GM20431 (cell line): ENCODE results near the gene JUN.

ENCODE experiments used
- in situ Hi-C: fragments of 300-500 bp; cut with MseI, MboI; formaldehyde crosslinking; loops from one replicate; pipeline ENCODE4 v1.15.0; 2020; ENCODE audit warnings: low sequenced_read_pairs; ENCODE audit not compliant: unreplicated experiment

Gene JUN

DNA sequence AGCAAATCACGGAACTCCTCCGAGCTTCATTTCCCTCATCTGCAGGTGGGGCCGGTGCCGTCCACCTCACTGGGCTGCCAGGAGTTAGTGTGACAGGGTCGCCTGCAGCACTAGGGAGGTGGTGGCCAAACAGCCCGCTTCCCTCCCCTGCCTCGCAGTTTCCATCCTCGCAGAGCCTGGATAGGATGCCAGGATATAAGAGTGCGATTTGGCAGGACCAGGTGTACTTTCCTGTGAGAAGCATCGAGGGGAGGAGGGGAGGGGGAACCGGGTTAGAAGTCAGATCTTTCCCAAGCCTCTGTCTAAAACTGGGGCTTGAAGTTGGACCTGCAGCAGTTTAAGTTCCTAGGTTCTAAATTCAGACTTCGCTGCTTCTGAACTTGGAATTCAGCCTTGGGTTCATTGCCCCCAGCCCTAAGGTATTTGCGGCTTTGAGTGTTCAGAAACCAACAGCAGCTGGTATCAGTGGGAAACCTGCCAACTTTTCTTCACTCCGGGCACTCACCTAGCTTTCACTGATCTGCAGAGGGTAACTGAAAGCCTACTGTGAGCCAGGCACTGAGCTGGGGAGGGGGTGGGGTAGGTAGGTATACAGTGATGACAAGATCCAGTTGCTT is 1.7 kb upstream of the JUN start:
- in situ Hi-C loops = loop anchor here (25.0 kb wide), 2 partner anchors 227 to 502 kb away; partner anchors contain the start of gene FGGY

DNA sequence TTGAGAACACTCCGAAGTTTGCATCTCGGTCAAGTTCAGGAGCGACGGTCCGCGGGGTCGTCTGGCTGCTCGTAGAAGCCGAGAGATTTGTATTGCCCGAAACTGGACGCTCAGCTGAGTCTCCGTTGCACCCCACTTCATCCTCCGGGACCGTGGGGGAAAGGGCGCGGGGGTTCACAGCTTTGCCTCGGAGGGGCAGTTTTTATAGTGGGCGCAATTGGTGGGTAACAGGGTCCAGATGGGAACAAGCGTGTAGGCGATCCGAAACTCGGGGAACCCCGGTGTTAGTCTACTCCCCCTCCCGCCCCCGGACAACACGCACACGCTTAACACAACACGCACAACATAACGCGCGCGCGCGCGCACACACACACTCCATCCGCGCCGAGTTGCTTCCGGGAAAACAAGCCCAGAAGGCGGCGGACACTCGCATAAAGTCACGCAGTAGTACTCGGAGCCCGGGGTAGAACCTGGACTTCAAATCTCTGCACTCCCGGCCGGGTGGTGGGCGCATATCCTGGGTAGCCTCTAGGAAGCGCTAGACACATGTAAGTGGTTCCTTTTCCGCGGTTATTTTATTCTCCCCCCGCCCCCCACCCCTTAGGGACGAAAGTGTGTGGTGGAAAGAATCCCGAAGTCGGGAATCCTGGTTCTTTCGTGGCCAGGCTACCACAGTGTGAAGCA is 1.1 kb upstream of the JUN start:
- in situ Hi-C loops = loop anchor here (25.0 kb wide), 2 partner anchors 227 to 502 kb away; partner anchors contain the start of gene FGGY

GRCh38 chr1:58783090-58783992 is 506 bp downstream of the JUN start:
- in situ Hi-C loops = loop anchor here (25.0 kb wide), 2 partner anchors 229 to 504 kb away; partner anchors contain the start of gene FGGY

DNA sequence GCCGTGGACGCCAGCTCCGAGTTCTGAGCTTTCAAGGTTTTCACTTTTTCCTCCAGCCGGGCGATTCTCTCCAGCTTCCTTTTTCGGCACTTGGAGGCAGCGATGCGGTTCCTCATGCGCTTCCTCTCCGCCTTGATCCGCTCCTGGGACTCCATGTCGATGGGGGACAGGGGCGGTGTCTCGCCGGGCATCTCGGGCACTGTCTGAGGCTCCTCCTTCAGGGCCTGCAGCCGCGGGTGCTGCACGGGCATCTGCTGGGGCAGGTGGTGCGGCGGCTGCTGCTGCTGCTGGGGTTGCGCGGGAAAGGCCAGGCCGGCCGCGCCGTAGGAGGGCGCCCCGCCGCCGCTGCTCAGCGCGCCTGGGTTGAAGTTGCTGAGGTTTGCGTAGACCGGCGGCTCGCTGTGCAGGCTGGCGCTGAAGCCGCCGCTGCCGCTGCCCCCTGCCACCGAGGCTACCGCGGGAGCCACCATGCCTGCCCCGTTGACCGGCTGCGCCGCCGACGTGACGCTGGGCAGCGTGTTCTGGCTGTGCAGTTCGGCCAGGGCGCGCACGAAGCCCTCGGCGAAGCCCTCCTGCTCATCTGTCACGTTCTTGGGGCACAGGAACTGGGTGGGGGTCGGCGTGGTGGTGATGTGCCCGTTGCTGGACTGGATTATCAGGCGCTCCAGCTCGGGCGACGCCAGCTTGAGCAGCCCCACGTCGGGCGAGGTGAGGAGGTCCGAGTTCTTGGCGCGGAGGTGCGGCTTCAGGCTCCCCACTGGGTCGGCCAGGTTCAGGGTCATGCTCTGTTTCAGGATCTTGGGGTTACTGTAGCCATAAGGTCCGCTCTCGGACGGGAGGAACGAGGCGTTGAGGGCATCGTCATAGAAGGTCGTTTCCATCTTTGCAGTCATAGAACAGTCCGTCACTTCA is 1.4 kb downstream of the JUN start:
- in situ Hi-C loops = loop anchor here (25.0 kb wide), 2 partner anchors 230 to 505 kb away; partner anchors contain the start of gene FGGY

GRCh38 chr1:58781541-58782177 is 2.2 kb downstream of the JUN start:
- in situ Hi-C loops = loop anchor here (25.0 kb wide), 2 partner anchors 231 to 506 kb away; partner anchors contain the start of gene FGGY

DNA sequence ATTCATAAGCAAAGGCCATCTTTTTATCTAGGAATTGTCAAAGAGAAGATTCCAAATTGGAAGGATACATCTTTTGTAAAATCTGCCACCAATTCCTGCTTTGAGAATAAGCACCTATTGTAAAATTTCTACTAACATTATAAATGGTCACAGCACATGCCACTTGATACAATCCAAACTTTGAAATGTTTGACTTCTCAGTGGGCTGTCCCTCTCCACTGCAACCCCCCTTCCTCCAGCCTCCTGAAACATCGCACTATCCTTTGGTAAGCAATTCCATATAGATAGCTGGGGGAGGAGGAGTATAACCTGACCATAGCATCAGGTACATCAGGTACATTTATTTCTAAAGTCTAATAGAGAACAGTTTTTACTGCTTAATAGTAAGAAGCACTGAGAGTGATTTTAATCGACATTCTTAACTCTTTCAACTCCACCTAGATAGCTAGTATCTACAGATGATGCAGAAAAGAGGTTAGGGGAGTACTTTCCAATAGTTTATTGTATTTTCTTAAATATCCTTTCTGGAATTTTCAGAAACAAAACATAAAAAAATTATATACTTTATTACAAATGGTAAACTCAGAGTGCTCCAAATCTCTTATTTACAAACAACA is 2.9 kb downstream of the JUN start:
- in situ Hi-C loops = loop anchor here (25.0 kb wide), 2 partner anchors 231 to 506 kb away; partner anchors contain the start of gene FGGY

GRCh38 chr1:58780411-58780810 is 3.4 kb downstream of the JUN start:
- in situ Hi-C loops = loop anchor here (25.0 kb wide), 2 partner anchors 232 to 507 kb away; partner anchors contain the start of gene FGGY

GRCh38 chr1:58779801-58780382 is 4.0 kb downstream of the JUN start:
- in situ Hi-C loops = loop anchor here (25.0 kb wide), 2 partner anchors 232 to 507 kb away; partner anchors contain the start of gene FGGY

- in situ Hi-C loops = loop anchor here (25.0 kb wide), 2 partner anchors 233 to 508 kb away; partner anchors contain the start of gene FGGY
Measured at GRCh38 chr1:58779059-58779754, 4.6 kb downstream of the JUN start.

DNA sequence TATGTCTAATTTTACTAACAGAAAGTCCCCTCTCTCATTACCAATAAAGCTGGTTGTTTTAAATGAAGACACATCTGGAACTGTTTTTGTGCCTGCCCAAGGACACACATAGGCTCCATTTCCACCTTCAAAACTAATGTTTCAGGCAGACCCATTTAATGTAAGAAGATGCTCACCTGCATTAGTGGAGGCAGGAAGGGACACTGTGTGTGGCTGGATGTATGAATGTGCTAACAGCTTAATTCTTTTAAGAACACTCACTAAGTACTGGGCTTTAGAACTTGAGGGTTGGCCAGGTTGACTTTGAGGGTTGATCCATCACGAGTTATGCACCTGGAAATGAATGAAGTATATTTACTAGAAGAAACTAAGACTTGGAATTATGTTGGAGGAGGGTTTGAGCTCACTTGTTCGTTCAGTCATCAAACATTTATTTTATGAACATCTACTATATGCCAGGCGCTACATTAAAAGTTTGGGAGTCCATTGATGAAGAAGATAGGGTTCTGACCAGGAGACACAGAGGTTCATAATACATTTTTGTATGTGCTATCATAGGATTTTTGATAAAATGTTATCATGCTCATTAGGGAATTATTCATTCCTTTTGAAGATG is 5.4 kb downstream of the JUN start:
- in situ Hi-C loops = loop anchor here (25.0 kb wide), 2 partner anchors 234 to 509 kb away; partner anchors contain the start of gene FGGY

GRCh38 chr1:58774027-58774426 is 9.8 kb downstream of the JUN start:
- in situ Hi-C loops = no loop called here

DNA sequence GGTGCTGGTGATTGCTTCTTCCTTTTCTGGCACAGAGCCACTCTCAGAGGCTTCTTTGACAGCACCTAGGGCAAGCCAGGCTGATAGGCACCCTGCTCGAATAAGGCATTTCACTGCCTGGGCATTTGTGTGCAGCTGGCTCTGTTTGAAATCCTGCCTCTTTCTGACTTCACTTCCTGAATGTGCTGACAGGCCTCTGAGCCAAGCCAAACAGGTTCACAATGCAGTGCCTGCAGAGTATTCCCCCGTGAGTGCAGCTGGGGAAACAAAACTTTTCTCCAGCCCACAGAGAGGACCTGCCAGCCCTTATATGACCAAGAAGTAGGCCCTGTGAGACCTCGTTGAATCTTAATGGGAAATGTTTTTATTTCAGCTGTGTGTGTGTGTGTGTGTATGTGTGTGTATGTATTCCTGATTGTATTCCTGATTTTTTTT is 10.4 kb downstream of the JUN start:
- in situ Hi-C loops = no loop called here

DNA sequence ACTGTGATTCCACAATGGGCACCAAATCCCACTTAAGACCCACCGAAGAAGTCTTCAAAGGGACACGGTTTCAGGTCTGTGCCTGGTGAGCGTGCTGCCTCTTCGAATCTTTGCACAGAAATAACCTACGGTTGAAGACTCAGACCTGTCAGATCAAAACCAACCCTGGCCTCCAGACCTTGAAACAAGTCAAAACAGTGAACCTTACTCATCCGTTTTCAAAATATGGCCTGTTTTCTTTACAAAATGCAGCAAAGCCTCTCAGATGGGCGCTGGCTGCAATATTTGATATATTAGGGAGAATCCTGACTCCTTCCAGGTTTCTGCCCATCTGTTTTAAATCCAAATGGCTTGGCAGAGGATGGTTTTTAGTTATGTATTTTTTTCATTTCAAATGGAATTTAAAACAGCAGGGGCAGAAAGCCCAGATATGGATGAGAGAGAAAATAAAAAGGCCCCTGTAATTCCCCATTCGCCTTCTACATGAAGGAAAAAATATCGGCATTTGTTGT is 14.0 kb downstream of the JUN start:
- in situ Hi-C loops = no loop called here

DNA sequence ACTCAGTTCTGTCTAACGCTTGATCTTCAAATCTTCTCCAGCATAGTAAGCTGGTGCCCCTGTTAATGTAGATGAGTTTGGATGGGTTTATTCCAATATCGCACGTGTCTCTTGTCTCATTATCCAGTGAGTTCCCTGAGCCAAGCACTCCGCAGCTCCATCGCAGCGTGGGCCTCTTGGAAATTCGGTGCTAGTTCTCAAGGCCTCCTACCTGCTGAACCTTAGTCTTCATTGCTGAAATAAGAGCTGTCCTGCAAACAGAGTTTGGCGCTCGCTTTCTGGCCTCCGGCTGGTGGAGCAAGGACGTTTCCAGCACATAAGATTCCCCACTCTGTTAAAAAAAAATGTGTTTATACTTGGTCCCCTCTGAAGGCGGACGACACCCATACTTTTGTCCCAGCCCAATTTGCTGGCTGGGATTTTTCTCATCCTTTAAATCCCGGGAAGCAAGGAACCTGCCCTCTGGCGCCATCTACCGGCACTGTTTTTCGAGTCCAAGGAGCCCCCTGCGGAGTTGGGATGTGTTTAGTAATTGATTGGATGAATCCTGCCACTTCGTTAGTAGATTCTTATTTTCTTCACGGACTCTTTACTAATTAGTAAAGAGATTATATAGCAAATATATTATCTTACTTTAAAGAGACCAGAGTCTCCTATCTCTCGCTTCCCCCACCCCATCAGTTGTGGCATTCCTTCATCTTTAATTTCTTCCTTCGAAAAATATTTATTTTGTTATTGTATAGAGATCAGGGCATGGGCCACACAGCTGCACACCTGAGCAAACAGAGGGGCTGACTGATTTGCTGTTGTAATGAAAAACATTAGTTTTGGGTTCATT is 14.7 kb downstream of the JUN start:
- in situ Hi-C loops = no loop called here

GRCh38 chr1:58768191-58768731 is 15.6 kb downstream of the JUN start:
- in situ Hi-C loops = no loop called here
